Astrocyte (in vitro differentiated cells and primary cell): Measurements from ENCODE around the gene ST8SIA6. TPM values are rescaled to one million over a fixed set of nuclear protein-coding genes. Genes with fewer than 3 reads are reported as not detected.

Source experiments
- DNase-seq: peaks from one replicate; pipeline ENCODE4 v3.0.0-alpha.2; 2010; ENCODE audit warnings: low read depth
- FAIRE-seq: peaks from 2 replicates; lab custom pipeline; 2011; peaks lifted over from hg19 to GRCh38; lab: Jason Lieb, UNC
- H2AFZ ChIP-seq: 2 replicates; pipeline ENCODE4 v1.6.0; 2012; ENCODE audit warnings: low read depth, low read length, inconsistent platforms
- H3K27ac ChIP-seq: 2 replicates; pipeline ENCODE4 v1.5.1; 2011; ENCODE audit warnings: low read depth, low read length, inconsistent platforms
- H3K27me3 ChIP-seq: 2 replicates; pipeline ENCODE4 v1.6.0; 2011; ENCODE audit warnings: low read length, inconsistent platforms; ENCODE audit not compliant: insufficient read depth
- H3K36me3 ChIP-seq: 2 replicates; pipeline ENCODE4 v1.5.1; 2011; ENCODE audit warnings: low read length, inconsistent platforms; ENCODE audit not compliant: insufficient read depth
- H3K4me1 ChIP-seq: 2 replicates; pipeline ENCODE4 v1.5.1; 2011; ENCODE audit warnings: low read length, inconsistent platforms; ENCODE audit not compliant: insufficient read depth
- H3K4me2 ChIP-seq: 2 replicates; pipeline ENCODE4 v1.6.0; 2012; ENCODE audit warnings: low read length, inconsistent platforms
- H3K4me3 ChIP-seq: 2 replicates; pipeline ENCODE4 v1.5.1; 2011; ENCODE audit warnings: low read depth, mild to moderate bottlenecking, low read length, inconsistent platforms; ENCODE audit not compliant: insufficient read depth
- H3K79me2 ChIP-seq: 2 replicates; pipeline ENCODE4 v1.6.0; 2012; ENCODE audit warnings: mild to moderate bottlenecking, low read length, inconsistent platforms; ENCODE audit not compliant: insufficient read depth
- H3K9ac ChIP-seq: 2 replicates; pipeline ENCODE4 v1.6.0; 2012; ENCODE audit warnings: mild to moderate bottlenecking, low read length, inconsistent platforms
- H3K9me3 ChIP-seq: 2 replicates; pipeline ENCODE4 v1.5.1; 2012; ENCODE audit warnings: low read depth, mild to moderate bottlenecking, low read length, inconsistent platforms; ENCODE audit not compliant: insufficient read depth
- H4K20me1 ChIP-seq: 2 replicates; pipeline ENCODE4 v1.6.0; 2012; ENCODE audit warnings: low read length, inconsistent platforms; ENCODE audit not compliant: insufficient read depth
- H3K27ac Mint-ChIP-seq: one replicate; pipeline ENCODE4 v1.8.0; 2021; ENCODE audit warnings: mild to moderate bottlenecking, mixed read lengths; ENCODE audit not compliant: unreplicated experiment
- H3K27me3 Mint-ChIP-seq: one replicate; pipeline ENCODE4 v1.8.0; 2021; ENCODE audit warnings: low read depth, mixed read lengths; ENCODE audit not compliant: unreplicated experiment
- H3K36me3 Mint-ChIP-seq: one replicate; pipeline ENCODE4 v1.8.0; 2021; ENCODE audit warnings: low read depth, mixed read lengths; ENCODE audit not compliant: unreplicated experiment
- H3K4me1 Mint-ChIP-seq: one replicate; pipeline ENCODE4 v1.8.0; 2021; ENCODE audit warnings: low read depth, mixed read lengths; ENCODE audit not compliant: unreplicated experiment
- H3K4me3 Mint-ChIP-seq: one replicate; pipeline ENCODE4 v1.8.0; 2021; ENCODE audit warnings: mild to moderate bottlenecking, moderate library complexity, mixed read lengths; ENCODE audit not compliant: unreplicated experiment
- H3K9me3 Mint-ChIP-seq: one replicate; pipeline ENCODE4 v1.8.0; 2021; ENCODE audit warnings: mild to moderate bottlenecking, mixed read lengths; ENCODE audit not compliant: unreplicated experiment
- CTCF ChIP-seq: IDR thresholded peaks from 2 replicates; pipeline ENCODE4 v1.5.1; 2011; ENCODE audit warnings: low read depth, mild to moderate bottlenecking, inconsistent platforms, low read length, moderate library complexity; ENCODE audit not compliant: insufficient read depth
- EZH2 ChIP-seq: IDR thresholded peaks from 2 replicates; pipeline ENCODE4 v1.6.1; 2012; ENCODE audit warnings: mild to moderate bottlenecking, low read length, inconsistent platforms; ENCODE audit not compliant: insufficient read depth
- total RNA-seq: library from RNA; stranded (reverse); gene quantifications from 2 replicates; pipeline ENCODE4 v1.2.1, GENCODE V29; 2021

The ST8SIA6 gene
- total RNA-seq, 1 donor from 2014 or later: not detected

GRCh38 chr10:17426263-17426750 is 28.1 kb downstream of the ST8SIA6 start:
- Histone ChIP-seq H3K4me2 (no peak overlapping the region), H3K9me3 (no peaks in the 10 kb centered on the region), H2AFZ (no peak overlapping the region), H3K4me3 (no peak overlapping the region), H3K27me3 (no peaks in the 10 kb centered on the region), H3K36me3 (no peaks in the 10 kb centered on the region), H3K27ac (no peak overlapping the region), H4K20me1 (no peaks in the 10 kb centered on the region), H3K79me2 (no peaks in the 10 kb centered on the region), H3K4me1 (no peaks in the 10 kb centered on the region), H3K9ac (no peak overlapping the region)
- Mint-ChIP-seq H3K4me3 (no peak overlapping the region), H3K9me3 (no peaks in the 10 kb centered on the region), H3K27me3 (peaks cover 2% of the 10 kb centered on the region), H3K4me1 (no peaks in the 10 kb centered on the region), H3K27ac (no peak overlapping the region), H3K36me3 (no peaks in the 10 kb centered on the region)
- DNase-seq (no peak), FAIRE-seq (no peak)
- no peak for TF ChIP-seq EZH2
- TF ChIP-seq CTCF: no peak

- Mint-ChIP-seq H3K9me3 (no peaks in the 10 kb centered on the region), H3K27me3 (peaks cover 4% of the 10 kb centered on the region), H3K4me1 (no peaks in the 10 kb centered on the region), H3K4me3 (no peak overlapping the region), H3K36me3 (no peaks in the 10 kb centered on the region), H3K27ac (no peak overlapping the region)
- Histone ChIP-seq H4K20me1 (no peaks in the 10 kb centered on the region), H3K36me3 (no peaks in the 10 kb centered on the region), H3K27ac (no peak overlapping the region), H3K4me1 (no peaks in the 10 kb centered on the region), H3K9me3 (no peaks in the 10 kb centered on the region), H2AFZ (no peak overlapping the region), H3K4me2 (no peak overlapping the region), H3K79me2 (no peaks in the 10 kb centered on the region), H3K9ac (no peak overlapping the region), H3K27me3 (no peaks in the 10 kb centered on the region), H3K4me3 (no peak overlapping the region)
- TF ChIP-seq EZH2 (no peak), CTCF (no peak)
- FAIRE-seq (no peak), DNase-seq (no peak)
Measured at GRCh38 chr10:17425584-17426262, 28.7 kb downstream of the ST8SIA6 start.

GRCh38 chr10:17423632-17424186 is 30.7 kb downstream of the ST8SIA6 start:
- Mint-ChIP-seq H3K27ac (no peak overlapping the region), H3K27me3 (peaks cover 4% of the 10 kb centered on the region), H3K9me3 (no peaks in the 10 kb centered on the region), H3K4me1 (no peaks in the 10 kb centered on the region), H3K36me3 (no peaks in the 10 kb centered on the region), H3K4me3 (no peak overlapping the region)
- Histone ChIP-seq H4K20me1 (no peaks in the 10 kb centered on the region), H3K79me2 (no peaks in the 10 kb centered on the region), H3K9ac (no peak overlapping the region), H3K27me3 (no peaks in the 10 kb centered on the region), H3K4me3 (no peak overlapping the region), H3K36me3 (no peaks in the 10 kb centered on the region), H2AFZ (no peak overlapping the region), H3K4me2 (no peak overlapping the region), H3K27ac (no peak overlapping the region), H3K9me3 (no peaks in the 10 kb centered on the region), H3K4me1 (no peaks in the 10 kb centered on the region)
- FAIRE-seq (no peak), DNase-seq (no peak)
- TF ChIP-seq EZH2 (no peak), CTCF (no peak)
